Left lung (tissue), 10 donors: ENCODE results near the gene CBR3. TPM values are rescaled to one million over a fixed set of nuclear protein-coding genes. Genes with fewer than 3 reads are reported as not detected.
A peak's percentile ranks its signal among the peaks of the same experiment; 100 is the strongest.

Experiments
- ATAC-seq: fragments of 200-7000 bp; cut with Tn5 transposase; one replicate; pipeline ENCODE4 v1.9.1; 2020; ENCODE audit warnings: moderate library complexity
- DNase-seq, 4 donors: peaks; one replicate each; pipeline ENCODE4 v3.0.0-alpha.2; 2013 to 2020
- H3K27ac ChIP-seq, 2 donors: fragments of 200-600 bp; sonication (generic) in 1 of 2; one replicate each; pipeline versions ENCODE4 v1.5.0 to v1.8.0; 2020 to 2021
- H3K27me3 ChIP-seq, 2 donors: fragments of 200-600 bp; sonication (generic) in 1 of 2; one replicate each; pipeline versions ENCODE4 v1.5.0 to v1.8.0; 2020 to 2021
- H3K36me3 ChIP-seq, 2 donors: fragments of 200-600 bp; sonication (generic) in 1 of 2; one replicate each; pipeline versions ENCODE4 v1.5.0 to v1.8.0; 2020 to 2021
- H3K4me1 ChIP-seq, 2 donors: fragments of 200-600 bp; one replicate each; pipeline ENCODE4 v1.8.0; 2021
- H3K4me3 ChIP-seq, 2 donors: fragments of 200-600 bp; sonication (generic) in 1 of 2; one replicate each; pipeline versions ENCODE4 v1.5.0 to v1.8.0; 2020 to 2021; ENCODE audit warnings: mild to moderate bottlenecking in 1 of 2
- H3K9me3 ChIP-seq, 2 donors: fragments of 200-600 bp; sonication (generic) in 1 of 2; one replicate each; pipeline versions ENCODE4 v1.5.0 to v1.8.0; 2020 to 2021
- CTCF ChIP-seq, 2 donors: fragments of 200-600 bp; sonication (generic) in 1 of 2; IDR thresholded peaks; one replicate each; pipeline versions ENCODE4 v1.5.0 to v1.8.0; 2021; ENCODE audit warnings: antibody characterized with exemption in 2 of 2
- intact Hi-C, 2 donors: fragments of 100-400 bp; cut with DNase I; formaldehyde crosslinking; loops; one replicate each; pipeline versions ENCODE4 v1.11.2 to v1.14.2; 2022
- polyA plus RNA-seq, 6 donors: library from polyadenylated mRNA; unstranded; fragments of 120-200 nt; gene quantifications; one replicate each; pipeline ENCODE4 v1.2.1, GENCODE V29; 2013; ENCODE audit not compliant: insufficient read length in 6 of 6
- total RNA-seq, 2 donors: library from RNA; stranded (reverse); fragmentation: NEBNext Ultra II Directional; extraction: Animal tissue kit (Norgen Biotek cat#: 25700); gene quantifications; one replicate each; pipeline ENCODE4 v1.2.1, GENCODE V29; 2021
- donor health status: DM: no; HTN: yes; CAD: no.
- donor health status: DM: no; HTN: no; CAD: no.

Gene CBR3
- total and polyA plus RNA-seq, 8 donors = 1.3 to 4.7 (median 2.3) TPM

- H3K9me3 ChIP-seq = no peaks in the 10 kb centered on the region
- H3K27me3 ChIP-seq = no peaks in the 10 kb centered on the region
- ATAC-seq (peak; percentile 10), DNase-seq (peak in 1 of 4 donors; percentile 62)
- H3K36me3 ChIP-seq = no peaks in the 10 kb centered on the region
- peaks cover 4 to 40% of the 10 kb centered on the region in 2 donors for H3K4me1 ChIP-seq
- H3K27ac ChIP-seq = peak within 1 kb of the TSS; percentile 90 to 97
- TF ChIP-seq CTCF (IDR thresholded peaks at IDR 0.05) = no peak
- H3K4me3 ChIP-seq = peak within 1 kb of the TSS; percentile 88 to 90
- intact Hi-C loops = no loop called here
Observed at GRCh38 chr21:36156815-36157670, 22.2 kb downstream of the CBR3 start, which contains the start of gene DOP1B. Gene DOP1B, plus strand, starts transcription at chr21:36156824. Its CDS starts 7,910 bp downstream, at chr21:36164734.

- Histone ChIP-seq H3K27me3 (no peaks in the 10 kb centered on the region), H3K4me3 (no peak overlapping the region), H3K36me3 (no peaks in the 10 kb centered on the region), H3K27ac (peak overlapping the region in 1 of 2 donors; percentile 68), H3K4me1 (peaks cover 11 to 52% of the 10 kb centered on the region in 2 donors), H3K9me3 (no peaks in the 10 kb centered on the region)
- no peak for DNase-seq
- intact Hi-C loops = no loop called here
- ATAC-seq = no peak
- no peak for TF ChIP-seq CTCF (IDR thresholded peaks at IDR 0.05)
Observed at GRCh38 chr21:36159356-36159921, 24.6 kb downstream of the CBR3 start.

- intact Hi-C loops = no loop called here
- Histone ChIP-seq H3K27ac (no peak overlapping the region), H3K9me3 (no peaks in the 10 kb centered on the region), H3K36me3 (peaks cover 0 to 2% of the 10 kb centered on the region in 2 donors), H3K27me3 (no peaks in the 10 kb centered on the region), H3K4me3 (no peak overlapping the region), H3K4me1 (peaks cover 12 to 46% of the 10 kb centered on the region in 2 donors)
- no peak for TF ChIP-seq CTCF (IDR thresholded peaks at IDR 0.05)
- ATAC-seq (no peak), DNase-seq (no peak)
Observed at GRCh38 chr21:36160850-36161178, 25.9 kb downstream of the CBR3 start.

- TF ChIP-seq CTCF (IDR thresholded peaks at IDR 0.05) = no peak
- no peak for ATAC-seq
- Histone ChIP-seq H3K27ac (no peak overlapping the region), H3K9me3 (no peaks in the 10 kb centered on the region), H3K4me1 (peaks cover 12 to 39% of the 10 kb centered on the region in 2 donors), H3K4me3 (no peak overlapping the region), H3K27me3 (no peaks in the 10 kb centered on the region), H3K36me3 (peaks cover 0 to 8% of the 10 kb centered on the region in 2 donors)
- DNase-seq = no peak
- intact Hi-C loops = no loop called here
Observed at GRCh38 chr21:36162631-36163030, 27.8 kb downstream of the CBR3 start.
